Stomach (tissue), 9 donors: ENCODE data around the gene BRI3BP. TPM values are rescaled to one million over a fixed set of nuclear protein-coding genes. Genes with fewer than 3 reads are reported as not detected.

Experiments used
- DNase-seq, 2 donors: peaks; one replicate each; pipeline versions ENCODE4 v3.0.0 to v3.0.0-alpha.2; 2013 to 2019
- H3K27ac ChIP-seq, 5 donors: fragments of 200-600 bp in 4 of 5; sonication (generic) in 4 of 5; one replicate each; pipeline ENCODE4 v1.5.1; 2013 to 2019; ENCODE audit warnings: mild to moderate bottlenecking in 1 of 5, moderate library complexity in 1 of 5
- H3K27me3 ChIP-seq, 3 donors: fragments of 200-600 bp; sonication (generic); one replicate each; pipeline ENCODE4 v1.5.1; 2017 to 2019; ENCODE audit warnings: mixed run types in 1 of 3
- H3K36me3 ChIP-seq, 4 donors: fragments of 200-600 bp; sonication (generic); 1 replicate in 3 of 4; 2 replicates in 1 of 4; pipeline ENCODE4 v1.5.1; 2016 to 2019
- H3K4me1 ChIP-seq, 4 donors: fragments of 200-600 bp; sonication (generic); one replicate each; pipeline ENCODE4 v1.5.1; 2016 to 2019
- H3K4me3 ChIP-seq, 4 donors: fragments of 200-600 bp; sonication (generic) in 3 of 4; one replicate each; pipeline ENCODE4 v1.5.1; 2016 to 2019; ENCODE audit warnings: mild to moderate bottlenecking in 1 of 4
- H3K9me3 ChIP-seq, 4 donors: fragments of 200-600 bp; sonication (generic); one replicate each; pipeline ENCODE4 v1.5.1; 2016 to 2019
- CTCF ChIP-seq, 7 experiments: fragments of 450-650 bp in 4 of 7; fragments of 200-600 bp in 3 of 7; sonication (generic) in 3 of 7; IDR thresholded peaks; one replicate each; pipeline ENCODE4 v1.5.1; 2016 to 2019; ENCODE audit warnings: antibody characterized with exemption in 7 of 7, control low read depth in 2 of 7, mild to moderate bottlenecking in 1 of 7
- EP300 ChIP-seq: sonication (generic); formaldehyde crosslinking; IDR thresholded peaks from one replicate; pipeline ENCODE4 v1.6.1; 2017; ENCODE audit warnings: antibody characterized with exemption
- POLR2A ChIP-seq, 4 donors: fragments of 450-650 bp; IDR thresholded peaks; one replicate each; pipeline ENCODE4 v1.6.1; 2016; ENCODE audit warnings: antibody characterized with exemption in 4 of 4, control low read depth in 2 of 4, mild to moderate bottlenecking in 1 of 4, moderate library complexity in 1 of 4
- POLR2AphosphoS5 ChIP-seq, 3 donors: sonication (generic); formaldehyde crosslinking; IDR thresholded peaks; one replicate each; pipeline ENCODE4 v1.6.1; 2016; ENCODE audit warnings: antibody characterized with exemption in 3 of 3
- WGBS, 5 donors: extraction: QIAGEN DNeasy Blood & Tissue Kit in 3 of 5; methylation state at CpG; one replicate each; pipeline versions ENCODE4 v1.1.5 to v1.1.7; 2013 to 2018; 5-methylcytosine and 5-hydroxymethylcytosine counted together
- intact Hi-C: fragments of 100-400 bp; cut with DNase I; formaldehyde crosslinking; loops from one replicate; pipeline ENCODE4 v1.15.1; 2023; ENCODE audit warnings: low total_unique reads
- polyA plus RNA-seq, 3 donors: library from polyadenylated mRNA; stranded (reverse); fragments of 200-250 nt; gene quantifications; one replicate each; pipeline ENCODE4 v1.2.3, GENCODE V29; 2013
- total RNA-seq, 5 donors: library from RNA; depleted of rRNA; stranded (reverse); fragments of >200 nt; gene quantifications; one replicate each; pipeline versions ENCODE4 v1.1.0 to v1.2.3, GENCODE V29; 2014 to 2016
- donor health status: healthy with polysubstance abuse.
- donor health status: Bipolar disorder and iron deficiency.
- donor health status: healthy.

BRI3BP gene
- total and polyA plus RNA-seq, 8 donors = 1.2 to 24.3 (median 4.1) TPM

GRCh38 chr12:125069616-125070015, 76.2 kb downstream of the BRI3BP start:
- H3K9me3 ChIP-seq = no peaks in the 10 kb centered on the region
- no peaks in the 10 kb centered on the region for H3K27me3 ChIP-seq
- H3K27ac ChIP-seq = no peak overlapping the region
- intact Hi-C loops = no loop called here
- 31 to 51% (median 31%) methylated on average over 5 to 8 of the region's 8 CpGs for WGBS, 5 donors
- H3K4me3 ChIP-seq = no peak overlapping the region
- H3K36me3 ChIP-seq = peaks cover 0 to 18% (median 14%) of the 10 kb centered on the region in 4 donors
- TF ChIP-seq CTCF (IDR thresholded peaks at IDR 0.05) (no peak), POLR2AphosphoS5 (IDR thresholded peaks at IDR 0.05) (no peak), EP300 (no peak), POLR2A (IDR thresholded peaks at IDR 0.05) (no peak)
- H3K4me1 ChIP-seq = peaks cover 6 to 46% (median 37%) of the 10 kb centered on the region in 4 donors
- no peak for DNase-seq

- H3K36me3 ChIP-seq = peaks cover 0 to 22% (median 16%) of the 10 kb centered on the region in 4 donors
- no peak overlapping the region for H3K4me3 ChIP-seq
- no peaks in the 10 kb centered on the region for H3K9me3 ChIP-seq
- H3K27ac ChIP-seq = no peak overlapping the region
- 72 to 89% (median 85%) methylated on average over 6 of the region's 6 CpGs for whole genome bisulfite sequencing, 5 donors
- TF ChIP-seq POLR2AphosphoS5 (IDR thresholded peaks at IDR 0.05) (no peak), CTCF (IDR thresholded peaks at IDR 0.05) (no peak)
- peak in 1 of 2 donors; percentile 29 for DNase-seq
- intact Hi-C loops = no loop called here
- peaks cover 6 to 42% (median 33%) of the 10 kb centered on the region in 4 donors for H3K4me1 ChIP-seq
- H3K27me3 ChIP-seq = no peaks in the 10 kb centered on the region
These were observed 76.7 kb downstream of the BRI3BP start for GRCh38 chr12:125070112-125070511.

- WGBS, 5 donors = 85 to 95% (median 92%) methylated on average over 11 of the region's 11 CpGs
- TF ChIP-seq POLR2AphosphoS5 (IDR thresholded peaks at IDR 0.05) (no peak), POLR2A (IDR thresholded peaks at IDR 0.05) (no peak), CTCF (IDR thresholded peaks at IDR 0.05) (no peak), EP300 (no peak)
- Histone ChIP-seq H3K27ac (no peak overlapping the region), H3K4me1 (peaks cover 4 to 39% (median 28%) of the 10 kb centered on the region in 4 donors), H3K4me3 (no peak overlapping the region), H3K27me3 (no peaks in the 10 kb centered on the region), H3K9me3 (no peaks in the 10 kb centered on the region), H3K36me3 (peaks cover 0 to 29% (median 23%) of the 10 kb centered on the region in 4 donors)
- DNase-seq = no peak
- intact Hi-C loops = no loop called here
These were observed 77.4 kb downstream of the BRI3BP start for GRCh38 chr12:125070661-125071390.

- Histone ChIP-seq H3K4me3 (no peak overlapping the region), H3K9me3 (no peaks in the 10 kb centered on the region), H3K4me1 (peaks cover 0 to 32% (median 21%) of the 10 kb centered on the region in 4 donors), H3K27ac (no peak overlapping the region), H3K27me3 (no peaks in the 10 kb centered on the region), H3K36me3 (peaks cover 2 to 35% (median 29%) of the 10 kb centered on the region in 4 donors)
- 91 to 95% (median 93%) methylated on average over 12 of the region's 12 CpGs for WGBS, 5 donors
- no peak for DNase-seq
- intact Hi-C loops = no loop called here
- TF ChIP-seq POLR2A (IDR thresholded peaks at IDR 0.05) (no peak), EP300 (no peak), POLR2AphosphoS5 (IDR thresholded peaks at IDR 0.05) (no peak), CTCF (IDR thresholded peaks at IDR 0.05) (no peak)
These were observed 78.0 kb downstream of the BRI3BP start for GRCh38 chr12:125071456-125071855.
